COLO668 (cell line): ENCODE data around the gene GGA2.
"Not testable (repeated sequence)": the region's sequence is repeated elsewhere in the genome, so short reads cannot be mapped to it uniquely, and the experiment has no call there.

Experiments used
- DNase-seq: peaks from one replicate; lab custom pipeline; 2025; ENCODE audit not compliant: unreplicated experiment; lab: John Stamatoyannopoulos, UW

The GGA2 gene, protein sequence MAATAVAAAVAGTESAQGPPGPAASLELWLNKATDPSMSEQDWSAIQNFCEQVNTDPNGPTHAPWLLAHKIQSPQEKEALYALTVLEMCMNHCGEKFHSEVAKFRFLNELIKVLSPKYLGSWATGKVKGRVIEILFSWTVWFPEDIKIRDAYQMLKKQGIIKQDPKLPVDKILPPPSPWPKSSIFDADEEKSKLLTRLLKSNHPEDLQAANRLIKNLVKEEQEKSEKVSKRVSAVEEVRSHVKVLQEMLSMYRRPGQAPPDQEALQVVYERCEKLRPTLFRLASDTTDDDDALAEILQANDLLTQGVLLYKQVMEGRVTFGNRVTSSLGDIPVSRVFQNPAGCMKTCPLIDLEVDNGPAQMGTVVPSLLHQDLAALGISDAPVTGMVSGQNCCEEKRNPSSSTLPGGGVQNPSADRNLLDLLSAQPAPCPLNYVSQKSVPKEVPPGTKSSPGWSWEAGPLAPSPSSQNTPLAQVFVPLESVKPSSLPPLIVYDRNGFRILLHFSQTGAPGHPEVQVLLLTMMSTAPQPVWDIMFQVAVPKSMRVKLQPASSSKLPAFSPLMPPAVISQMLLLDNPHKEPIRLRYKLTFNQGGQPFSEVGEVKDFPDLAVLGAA

DNA sequence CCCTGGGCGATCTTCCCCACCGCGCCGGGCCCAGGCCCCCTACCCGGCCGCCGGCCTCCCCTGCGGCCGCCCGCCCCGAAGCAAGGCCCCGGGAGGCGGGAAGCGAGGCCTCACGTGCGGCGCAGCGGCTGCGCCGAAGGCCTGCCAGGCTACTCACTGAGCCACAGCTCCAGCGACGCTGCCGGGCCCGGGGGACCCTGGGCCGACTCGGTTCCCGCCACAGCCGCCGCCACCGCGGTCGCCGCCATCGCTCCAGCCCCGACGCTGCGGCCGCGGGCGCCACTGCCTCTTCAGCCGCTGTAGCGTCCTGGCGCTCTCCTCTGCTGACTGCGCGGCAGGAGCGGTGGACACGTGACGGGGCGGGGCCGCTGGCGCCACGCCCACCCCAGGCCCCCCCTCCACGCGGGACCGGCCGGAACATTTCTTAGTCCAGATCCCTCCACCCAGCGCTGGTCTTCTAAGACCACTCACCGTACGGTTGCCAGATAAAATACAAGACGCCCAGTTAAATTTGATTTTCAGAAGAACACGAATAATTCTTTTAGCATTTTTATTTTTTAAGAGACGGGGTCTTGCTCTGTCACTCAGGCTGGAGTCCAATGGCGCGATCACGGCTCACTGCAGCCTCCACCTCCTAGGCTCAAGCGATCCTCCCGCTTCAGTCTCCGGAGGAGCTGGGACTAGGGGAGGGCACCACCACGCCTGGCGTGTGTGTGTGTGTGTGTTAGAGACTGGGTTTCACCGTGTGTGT, at the start of gene GGA2:
Gene GGA2, minus strand, starts transcription at position 331 of the 751 bp plus-strand sequence. Its CDS starts 83 bp downstream, at position 248.
- DNase-seq: peak; percentile 83

DNA sequence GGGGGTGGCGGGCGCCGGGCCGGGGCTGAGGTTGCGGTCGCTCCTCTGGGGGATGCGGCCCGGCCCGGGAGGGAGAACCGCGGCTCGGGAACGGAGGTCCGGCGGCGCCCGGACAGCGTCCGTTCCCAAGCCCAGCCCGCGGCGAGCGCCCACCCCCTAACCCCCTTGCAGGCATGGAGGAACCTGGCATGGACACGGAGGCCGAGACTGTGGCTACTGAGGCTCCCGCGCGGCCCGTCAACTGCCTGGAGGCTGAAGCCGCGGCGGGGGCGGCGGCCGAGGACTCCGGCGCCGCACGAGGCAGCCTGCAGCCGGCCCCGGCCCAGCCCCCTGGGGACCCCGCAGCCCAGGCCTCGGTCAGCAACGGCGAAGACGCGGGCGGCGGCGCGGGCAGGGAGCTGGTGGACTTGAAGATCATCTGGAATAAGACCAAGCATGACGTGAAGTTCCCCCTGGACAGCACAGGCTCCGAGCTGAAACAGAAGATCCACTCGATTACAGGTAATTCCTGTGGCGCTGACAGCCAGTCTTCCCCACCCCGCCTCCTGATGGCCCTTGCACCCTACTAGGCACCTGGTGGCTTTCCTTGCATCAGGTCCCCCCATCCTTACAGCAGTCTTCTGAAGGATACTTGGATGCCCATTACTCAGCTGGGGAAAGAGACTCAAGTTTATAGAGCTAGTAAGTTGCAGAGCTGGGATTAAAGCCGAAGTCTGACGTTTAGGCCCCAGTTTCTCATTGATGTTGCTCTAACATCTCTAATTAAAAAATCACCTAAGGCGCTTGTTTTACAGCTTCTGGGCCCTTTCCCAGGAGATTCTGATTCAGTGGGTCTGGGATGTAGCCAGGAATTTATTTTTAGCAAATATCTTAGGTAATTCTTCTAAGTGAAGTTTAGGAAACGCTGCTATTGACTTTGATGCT, 47.7 kb upstream of the GGA2 start:
- peak; percentile 40 for DNase-seq

DNA sequence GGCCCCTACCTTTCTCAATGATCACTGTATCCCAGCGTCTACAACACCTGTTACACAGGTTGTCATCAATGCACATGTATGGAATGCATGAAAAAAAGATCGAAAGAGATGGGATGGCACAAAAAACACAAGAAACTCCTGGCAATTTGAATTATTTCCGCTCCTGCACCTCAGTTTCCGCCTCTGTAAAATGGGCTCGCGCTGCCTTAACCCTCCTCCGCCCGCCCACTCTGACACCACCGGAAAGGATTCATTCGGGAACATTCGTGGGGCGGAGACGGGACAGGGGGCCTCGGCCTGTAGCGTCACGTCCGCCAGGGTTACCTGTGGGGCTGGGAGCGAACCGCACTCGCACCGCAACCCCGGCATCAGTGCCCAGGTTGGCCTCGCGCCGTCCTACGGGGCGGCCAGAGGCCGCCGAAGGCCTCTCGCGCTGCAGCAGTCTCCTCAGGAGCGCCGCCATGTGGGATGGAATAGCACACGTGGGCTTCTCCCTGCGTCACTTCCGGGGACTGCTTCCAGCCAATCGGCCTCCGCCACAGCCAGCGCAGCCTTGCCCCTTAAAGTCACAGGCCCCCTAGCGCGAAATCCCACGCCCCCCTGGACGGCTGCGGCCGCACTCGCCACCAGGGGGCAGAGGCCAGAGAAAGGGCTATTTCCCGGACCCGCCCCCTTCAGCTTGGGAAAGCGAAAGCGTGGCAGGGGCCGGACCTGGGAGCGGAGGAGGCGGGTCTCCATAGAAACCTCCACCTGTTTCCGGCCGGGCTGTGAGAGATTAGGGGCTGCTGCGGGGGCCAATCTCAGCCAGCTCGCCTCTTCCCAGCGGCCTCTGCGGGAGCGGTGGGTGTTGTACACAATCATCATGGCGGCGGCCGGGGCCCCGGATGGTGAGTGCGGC, 46.8 kb upstream of the GGA2 start, which contains the start of the genes EARS2 and UBFD1:
Gene EARS2, minus strand, starts transcription at position 470 of the 898 bp plus-strand sequence. Its CDS starts 7 bp downstream, at position 463.
Gene UBFD1, plus strand, starts transcription at position 847 of the 898 bp plus-strand sequence. Its CDS starts 16 bp downstream, at position 863.
- peak; percentile 97 for DNase-seq

DNA sequence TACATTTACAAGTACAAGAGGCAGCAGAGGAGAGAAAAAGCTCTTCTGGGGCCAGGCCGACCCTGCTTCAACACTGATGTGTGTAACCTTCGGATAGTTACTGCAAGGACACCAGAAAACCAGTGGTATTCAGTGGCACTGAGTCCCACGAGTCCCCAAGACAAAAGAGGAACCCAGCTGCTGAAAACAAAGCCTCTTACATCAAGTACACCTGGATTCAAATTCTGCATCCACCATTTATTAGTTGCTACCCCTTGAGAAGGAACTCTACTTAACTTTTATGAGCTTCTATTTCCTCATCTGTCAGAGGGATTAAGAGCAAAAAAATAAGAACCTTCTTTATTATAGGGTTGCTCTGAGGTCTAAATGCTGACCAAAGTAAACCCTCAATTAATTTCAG, 44.2 kb upstream of the GGA2 start:
- DNase-seq: no peak

DNA sequence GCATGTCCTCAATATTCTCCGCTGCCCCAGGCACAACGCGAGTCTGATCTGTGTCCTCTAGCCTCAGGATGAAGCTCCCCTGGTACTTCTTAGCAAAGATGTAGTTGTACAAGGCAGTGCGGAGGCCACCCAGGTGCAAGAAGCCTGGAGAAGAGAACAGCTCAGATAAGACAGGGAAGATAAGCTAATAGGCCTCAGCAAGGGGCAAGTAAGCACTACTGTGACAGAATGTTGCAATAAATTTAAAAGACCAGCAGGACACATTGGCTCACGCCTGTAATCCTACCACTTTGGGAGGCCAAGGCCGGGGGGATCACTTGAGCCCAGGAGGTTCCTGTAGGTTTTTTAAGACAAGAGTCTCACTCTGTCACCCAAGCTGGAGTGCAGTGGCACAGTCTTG, 41.9 kb upstream of the GGA2 start:
- no peak for DNase-seq

DNA sequence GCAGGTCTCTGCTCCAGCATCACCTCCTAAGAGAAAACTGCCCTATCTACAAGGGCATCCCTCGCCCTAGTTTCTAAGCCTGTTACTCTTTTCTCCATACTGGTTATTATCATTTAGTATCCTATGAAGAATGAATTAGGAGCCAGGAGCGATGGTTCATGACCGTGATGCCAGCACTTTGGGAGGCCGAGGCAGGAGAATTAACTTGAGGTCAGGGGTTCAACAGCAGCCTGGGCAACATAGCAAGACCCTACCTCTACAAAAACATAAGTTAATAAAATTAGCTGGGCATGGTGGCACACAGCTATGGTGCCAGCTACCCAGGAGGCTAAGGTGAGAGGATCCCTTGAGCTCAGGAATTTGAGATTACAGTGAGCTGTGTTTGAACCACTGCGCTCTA, 39.6 kb upstream of the GGA2 start:
- no peak for DNase-seq

DNA sequence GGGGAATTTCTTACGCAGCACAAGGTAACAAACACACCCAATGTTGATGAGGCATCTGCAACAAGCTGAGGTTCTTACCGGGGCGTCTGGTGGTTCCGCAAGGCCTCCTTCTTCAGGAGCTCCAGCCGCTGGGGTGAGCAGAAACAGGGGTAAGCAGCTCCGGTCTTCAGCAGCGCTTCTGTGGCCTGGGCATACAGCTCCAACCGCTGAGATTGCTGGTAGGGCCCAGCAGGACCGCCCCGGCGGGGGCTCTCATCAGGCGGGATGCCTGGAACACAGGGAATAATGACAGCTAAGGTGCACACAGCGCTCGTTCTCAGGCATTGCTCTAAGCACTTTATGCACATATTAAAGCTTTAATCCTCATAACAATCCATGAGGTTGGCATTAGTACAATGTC, 34.1 kb upstream of the GGA2 start:
- DNase-seq: no peak

DNA sequence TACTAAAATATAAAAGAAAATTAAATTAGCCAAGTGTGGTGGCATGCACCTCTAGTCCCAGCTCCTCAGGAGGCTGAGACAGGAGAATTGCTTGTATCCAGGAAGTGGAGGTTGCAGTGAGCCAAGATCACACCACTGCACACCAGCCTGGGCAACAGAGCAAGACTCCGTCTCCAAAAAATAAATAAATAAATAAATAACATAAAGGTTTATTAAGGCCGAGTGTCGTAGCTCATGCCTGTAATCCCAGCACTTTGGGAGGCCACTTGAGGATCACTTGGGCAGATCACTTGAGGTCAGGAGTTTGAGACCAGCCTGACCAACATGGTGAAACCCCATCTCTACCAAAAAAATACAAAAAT, 30.5 kb upstream of the GGA2 start:
- DNase-seq: not testable (repeated sequence)

DNA sequence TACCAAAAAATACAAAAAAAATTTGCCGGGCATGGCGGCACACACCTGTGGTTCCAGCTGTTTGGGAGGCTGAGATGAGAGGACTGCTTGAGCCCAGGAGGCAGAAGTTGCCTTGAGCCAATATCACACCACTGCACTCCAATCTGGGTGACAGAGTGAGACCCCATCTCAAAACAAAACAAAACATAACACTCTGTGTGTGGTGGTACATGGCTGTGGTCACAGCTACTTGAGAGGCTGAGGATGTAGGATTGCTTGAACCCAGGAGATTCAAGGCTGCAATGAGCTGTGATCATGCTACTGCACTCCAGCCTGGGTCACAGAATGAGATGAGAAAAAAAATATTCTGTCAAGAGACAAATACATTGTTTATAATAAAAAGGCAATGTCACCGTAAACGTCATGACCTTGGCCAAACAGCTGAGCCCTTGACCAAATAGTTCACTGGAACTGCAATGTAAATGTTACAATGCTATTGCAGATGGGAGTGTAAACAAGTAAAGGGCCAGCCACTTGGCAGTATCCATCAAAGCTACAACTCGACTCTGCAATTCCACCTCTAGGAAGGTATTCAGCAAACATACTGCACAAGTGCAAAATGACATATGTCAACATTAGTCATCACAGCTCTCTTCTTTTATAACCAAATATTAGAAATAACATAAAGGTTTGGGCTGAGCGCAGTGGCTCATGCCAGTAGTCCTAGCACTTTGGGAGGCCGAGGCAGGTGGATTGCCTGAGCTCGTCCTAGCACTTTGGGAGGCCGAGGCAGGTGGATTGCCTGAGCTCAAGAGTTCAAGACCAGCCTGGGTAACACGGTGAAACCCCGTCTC, 29.9 kb upstream of the GGA2 start:
- peak; percentile 34 for DNase-seq

DNA sequence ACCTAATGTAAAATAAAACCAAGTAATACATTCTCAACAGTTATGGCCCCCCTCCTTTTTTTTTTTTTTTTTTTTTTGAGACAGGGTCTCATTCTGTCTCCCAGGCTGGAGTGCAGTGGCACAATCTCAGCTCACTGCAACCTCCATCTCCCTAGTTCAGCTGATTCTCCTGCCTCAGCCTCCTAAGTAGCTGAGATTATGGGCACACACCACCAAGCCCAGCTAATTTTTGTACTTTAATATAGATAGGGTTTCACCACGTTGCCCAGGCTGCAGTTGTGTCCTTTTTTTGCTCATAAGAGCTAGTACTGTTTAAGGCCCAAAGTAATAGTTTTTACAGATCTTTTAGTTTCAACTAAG, 28.6 kb upstream of the GGA2 start:
- no peak for DNase-seq

DNA sequence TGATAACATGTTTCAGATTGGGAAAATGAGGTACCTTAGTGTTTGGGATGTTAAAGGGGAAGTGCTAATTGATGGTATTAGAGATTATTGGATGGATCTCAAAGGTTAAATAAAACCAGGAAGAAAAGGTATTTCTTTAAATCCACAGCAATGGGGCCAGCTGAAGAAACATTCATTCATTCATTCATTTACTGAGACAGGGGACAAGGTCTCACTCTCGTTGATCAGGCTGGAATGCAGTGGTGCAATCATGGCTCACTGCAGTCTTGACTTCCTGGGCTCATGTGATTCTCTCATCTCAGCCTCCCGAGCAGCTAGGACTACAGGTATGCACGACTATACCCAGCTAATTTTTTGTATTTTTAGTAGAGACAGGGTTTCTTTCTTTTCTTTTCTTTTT, 27.1 kb upstream of the GGA2 start:
- no peak for DNase-seq

DNA sequence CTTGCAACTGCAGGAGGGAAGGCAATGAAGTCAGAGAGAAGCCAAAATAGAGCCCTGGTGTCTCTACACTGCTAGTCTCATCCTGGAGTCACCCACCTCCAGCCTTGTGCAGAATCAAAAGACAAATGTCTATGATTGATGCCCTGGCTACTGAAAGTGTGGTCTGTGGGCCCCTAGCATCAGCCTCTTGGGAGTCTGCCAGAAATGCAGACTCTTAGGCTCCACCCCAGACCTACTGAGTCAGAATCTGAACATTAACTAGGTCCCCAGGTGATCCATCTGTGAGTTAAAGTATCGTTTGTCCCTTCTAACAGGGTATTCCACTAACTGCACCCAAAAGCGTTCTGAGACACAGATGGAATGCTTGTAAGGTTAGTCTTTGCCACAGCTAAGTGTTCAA, 25.6 kb upstream of the GGA2 start:
- DNase-seq: no peak

DNA sequence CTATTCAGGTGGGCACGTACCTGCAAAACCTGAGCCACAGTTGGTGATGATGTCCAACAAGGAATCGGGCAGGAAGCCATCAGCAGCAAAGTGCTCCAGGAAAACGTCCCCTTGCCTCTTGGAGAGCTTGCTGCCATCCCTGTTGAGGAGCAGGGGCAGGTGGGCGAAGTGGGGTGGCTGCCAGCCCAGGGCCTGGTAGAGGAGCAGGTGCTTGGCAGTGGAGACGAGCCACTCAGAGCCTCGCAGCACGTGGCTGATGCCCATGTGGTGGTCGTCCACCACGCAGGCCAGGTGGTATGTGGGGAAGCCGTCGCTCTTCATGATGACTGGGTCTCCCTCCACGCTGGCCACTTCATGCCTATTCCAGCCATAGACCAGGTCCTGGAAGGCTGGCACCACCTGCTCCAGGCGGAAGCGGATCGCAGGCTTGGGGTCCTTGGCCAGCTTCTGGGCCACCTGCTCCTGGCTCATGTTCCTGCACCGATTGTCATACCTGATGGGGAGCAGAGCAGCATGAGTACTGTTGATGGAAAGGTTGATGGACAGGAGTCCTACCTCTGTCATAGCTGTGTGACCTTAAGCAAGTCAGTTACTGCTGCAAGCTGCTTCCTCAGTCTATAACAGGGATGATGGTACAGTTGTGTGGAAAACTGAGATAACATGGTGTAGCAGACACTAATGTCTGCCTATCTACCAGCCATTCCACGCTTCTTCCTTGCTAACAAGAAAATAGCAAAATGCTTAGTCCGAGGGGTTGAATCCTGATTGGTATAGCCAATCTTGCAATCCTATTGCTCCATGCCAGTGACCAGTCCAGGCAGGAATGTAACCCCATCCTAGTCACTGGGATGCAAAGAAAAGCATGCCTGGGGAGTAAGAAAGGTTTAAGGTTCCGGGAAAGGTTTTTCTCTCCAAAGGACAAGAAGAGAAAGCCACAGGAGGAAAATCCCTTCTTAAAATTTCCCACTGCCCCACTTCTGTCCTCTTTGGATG, 24.9 kb upstream of the GGA2 start:
- DNase-seq: no peak

DNA sequence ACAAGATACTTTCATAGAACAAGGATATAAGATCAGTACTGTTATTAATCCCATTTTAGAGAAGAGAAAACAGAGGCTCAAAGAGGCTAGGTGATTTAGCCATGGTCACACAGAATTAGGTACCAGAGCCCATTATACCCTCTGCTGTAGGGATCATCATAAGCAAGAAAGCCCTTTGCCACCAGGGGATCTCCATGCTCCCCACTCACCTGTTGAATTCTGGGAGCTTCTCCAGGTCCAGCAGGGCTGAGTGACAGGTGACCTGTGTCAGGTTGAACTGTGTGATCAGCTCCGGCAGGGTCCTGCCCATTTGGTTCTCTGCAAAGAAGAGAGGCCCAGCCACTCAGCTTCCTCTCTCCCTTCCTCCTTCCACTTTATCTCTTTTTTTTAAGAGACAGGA, 22.2 kb upstream of the GGA2 start:
- DNase-seq: no peak

DNA sequence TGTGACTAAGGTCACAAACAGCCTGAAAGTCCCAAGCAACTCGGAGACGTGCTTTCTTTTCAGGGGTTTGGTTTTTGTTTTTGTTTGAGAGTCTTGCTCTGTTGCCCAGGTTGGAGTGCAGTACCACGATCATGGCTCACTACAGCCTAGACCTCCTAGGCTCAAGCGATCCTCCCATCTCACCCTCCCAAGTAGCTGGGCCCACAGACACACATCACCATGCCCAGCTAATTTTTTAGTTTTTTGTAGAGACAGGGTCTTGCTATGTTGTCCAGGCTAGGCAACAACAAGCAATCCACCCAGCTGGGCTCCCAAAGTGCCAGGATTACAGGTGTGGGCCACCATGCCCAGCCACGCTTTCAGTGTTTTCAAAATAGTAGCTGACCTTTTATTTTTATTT, 19.8 kb upstream of the GGA2 start:
- DNase-seq: no peak

DNA sequence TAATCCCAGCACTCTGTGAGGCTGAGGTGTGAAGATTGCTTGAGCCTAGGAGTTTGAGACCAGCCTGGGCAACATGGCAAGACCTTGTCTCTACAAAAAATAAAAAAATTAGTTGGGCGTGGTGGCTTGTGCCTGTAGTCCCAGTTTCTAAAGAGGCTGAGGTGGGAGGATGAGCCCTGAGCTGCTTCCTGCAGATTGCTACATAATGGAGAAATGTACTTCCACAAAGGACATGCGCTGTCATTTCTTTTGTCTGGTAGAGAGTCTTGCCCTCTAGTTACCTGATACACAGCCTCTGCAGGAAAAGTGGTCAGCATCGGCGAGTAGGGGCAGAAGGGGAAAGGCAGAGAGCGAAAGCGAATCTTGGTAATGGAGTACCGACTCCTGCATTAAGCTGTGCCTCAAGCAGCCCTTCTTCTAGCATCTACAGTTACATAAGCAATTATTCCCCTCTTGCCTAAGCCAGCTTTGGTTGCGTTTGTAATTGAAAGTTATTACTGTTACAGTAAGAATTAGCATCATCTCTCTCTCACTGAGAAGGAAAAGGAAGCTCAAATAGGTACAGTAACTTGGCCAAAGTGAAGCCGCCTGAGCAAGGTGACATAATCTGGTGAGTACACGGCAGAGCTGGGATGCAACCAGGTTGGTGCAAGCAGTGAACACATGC, 18.5 kb upstream of the GGA2 start:
- DNase-seq: no peak

DNA sequence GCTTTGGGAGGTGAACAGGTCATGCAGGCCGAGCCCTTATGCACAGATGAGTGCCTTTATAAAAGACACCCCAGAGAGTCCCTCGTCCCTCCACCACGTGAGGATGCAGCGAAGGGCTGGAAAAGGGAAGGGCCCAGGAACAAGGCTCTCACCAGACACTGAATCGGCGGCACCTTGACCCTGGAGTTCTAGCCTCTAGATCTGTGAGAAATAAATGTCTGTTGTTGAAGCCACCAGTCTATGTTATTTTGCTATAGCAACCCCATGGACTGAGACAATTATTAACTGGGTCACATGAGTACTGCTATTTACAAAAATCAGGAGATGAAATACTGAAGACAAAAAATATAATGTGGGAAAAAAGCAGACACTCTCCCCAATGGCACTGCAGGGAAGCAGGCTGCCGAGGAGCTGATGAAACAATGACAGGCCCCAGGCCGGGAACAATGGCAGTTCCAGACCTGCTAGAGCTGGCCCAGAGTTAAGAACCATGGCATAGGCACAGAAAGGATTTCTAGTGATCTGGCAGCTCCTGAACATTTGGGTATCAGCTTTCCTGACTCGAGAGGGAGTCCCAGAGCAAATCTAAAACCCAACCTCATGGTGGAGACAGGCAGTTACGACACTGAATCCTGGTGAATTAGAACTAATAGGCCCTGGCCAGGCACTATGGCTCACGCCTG, 17.8 kb upstream of the GGA2 start:
- no peak for DNase-seq
